Activated naive CD8-positive, alpha-beta T cell treated with anti-CD3 and anti-CD28 coated beads, Interleukin-2, amount 50 U/mL, for 16 hours (primary cell): ENCODE results near the gene BLCAP.
"Not testable (repeated sequence)": the region's sequence is repeated elsewhere in the genome, so short reads cannot be mapped to it uniquely, and the experiment has no call there.

ENCODE experiments used
- DNase-seq: peaks from one replicate; pipeline ENCODE4 v3.0.0-alpha.2; 2020; ENCODE audit warnings: low read depth, low spot score

The BLCAP gene

GRCh38 chr20:37527638-37528445 is at the start of gene BLCAP:
TSS of gene BLCAP (minus strand) at chr20:37527876. CDS start at chr20:37519174, 8,702 bp downstream.
- DNase-seq: peak; percentile 82

- not testable (repeated sequence) for DNase-seq
Observed at GRCh38 chr20:37577436-37577835, 49.8 kb upstream of the BLCAP start.

- DNase-seq: no peak
Observed at GRCh38 chr20:37576911-37577310, 49.2 kb upstream of the BLCAP start.

GRCh38 chr20:37575884-37576283 is 48.2 kb upstream of the BLCAP start:
- DNase-seq: no peak

- no peak for DNase-seq
Observed at GRCh38 chr20:37574199-37574890, 46.7 kb upstream of the BLCAP start.

- DNase-seq: no peak
Observed at GRCh38 chr20:37573626-37574198, 46.0 kb upstream of the BLCAP start.

- DNase-seq: no peak
Observed at GRCh38 chr20:37571033-37571432, 43.4 kb upstream of the BLCAP start.

GRCh38 chr20:37570419-37570818 is 42.7 kb upstream of the BLCAP start:
- DNase-seq: no peak

- DNase-seq: no peak
Observed at GRCh38 chr20:37567671-37568588, 40.3 kb upstream of the BLCAP start.

- no peak for DNase-seq
Observed at GRCh38 chr20:37567331-37567665, 39.6 kb upstream of the BLCAP start.

GRCh38 chr20:37566590-37567330 is 39.1 kb upstream of the BLCAP start:
- no peak for DNase-seq

- DNase-seq: no peak
Observed at GRCh38 chr20:37565134-37565811, 37.6 kb upstream of the BLCAP start.

- DNase-seq: no peak
Observed at GRCh38 chr20:37564388-37565133, 36.9 kb upstream of the BLCAP start.

GRCh38 chr20:37564016-37564387 is 36.3 kb upstream of the BLCAP start:
- no peak for DNase-seq

- DNase-seq: no peak
Observed at GRCh38 chr20:37562695-37563480, 35.2 kb upstream of the BLCAP start.

- no peak for DNase-seq
Observed at GRCh38 chr20:37560629-37561028, 33.0 kb upstream of the BLCAP start.

GRCh38 chr20:37559312-37560027 is 31.8 kb upstream of the BLCAP start:
- DNase-seq: no peak

- DNase-seq: no peak
Observed at GRCh38 chr20:37558779-37559178, 31.1 kb upstream of the BLCAP start.
